HG02885 (cell line): Measurements from ENCODE around the gene CEP43.

Experiments used
- ATAC-seq: cut with Tn5 transposase; IDR thresholded peaks from one replicate; pipeline ENCODE4 v1.9.1; 2021; ENCODE audit warnings: mild to moderate bottlenecking; ENCODE audit not compliant: unreplicated experiment, poor library complexity

CEP43 gene

GRCh38 chr6:166960609-166960978, 38.6 kb upstream of the CEP43 start:
- no peak for ATAC-seq

- ATAC-seq, result no peak
Measured at GRCh38 chr6:166966268-166966667, 32.9 kb upstream of the CEP43 start.

GRCh38 chr6:166969390-166970002, 29.7 kb upstream of the CEP43 start:
- ATAC-seq, result no peak

- ATAC-seq, result no peak
Measured at GRCh38 chr6:166970091-166970490, 29.1 kb upstream of the CEP43 start.

GRCh38 chr6:166970776-166971175, 28.4 kb upstream of the CEP43 start:
- no peak for ATAC-seq

- no peak for ATAC-seq
Measured at GRCh38 chr6:166971271-166971670, 27.9 kb upstream of the CEP43 start.

- no peak for ATAC-seq
Measured at GRCh38 chr6:166972101-166972500, 27.1 kb upstream of the CEP43 start.

- ATAC-seq, result no peak
Measured at GRCh38 chr6:166976636-166977035, 22.6 kb upstream of the CEP43 start.

- ATAC-seq, result no peak
Measured at GRCh38 chr6:166977621-166978525, 21.3 kb upstream of the CEP43 start.

- ATAC-seq, result no peak
Measured at GRCh38 chr6:166980738-166981137, 18.5 kb upstream of the CEP43 start.

- no peak for ATAC-seq
Measured at GRCh38 chr6:166987448-166987847, 11.7 kb upstream of the CEP43 start.

GRCh38 chr6:166987930-166988329, 11.3 kb upstream of the CEP43 start:
- ATAC-seq, result no peak

- no peak for ATAC-seq
Measured at GRCh38 chr6:166988674-166989201, 10.5 kb upstream of the CEP43 start.

GRCh38 chr6:166989427-166990032, 9.7 kb upstream of the CEP43 start:
- peak; percentile 68 for ATAC-seq

GRCh38 chr6:166996406-166996805, 2.8 kb upstream of the CEP43 start:
- ATAC-seq, result no peak

- no peak for ATAC-seq
Measured at GRCh38 chr6:166997348-166997747, 1.8 kb upstream of the CEP43 start.

GRCh38 chr6:166997768-166998255, 1.4 kb upstream of the CEP43 start:
- peak; percentile 32 for ATAC-seq

GRCh38 chr6:166998256-166999144, 697 bp upstream of the CEP43 start:
- ATAC-seq, result peak; percentile 17

- ATAC-seq, result no peak
Measured at GRCh38 chr6:166999884-167000253, 672 bp downstream of the CEP43 start.

- no peak for ATAC-seq
Measured at GRCh38 chr6:167000759-167001158, 1.6 kb downstream of the CEP43 start.
